ENCODE results near the gene CCDC68.
"Not testable (repeated sequence)": the region's sequence is repeated elsewhere in the genome, so short reads cannot be mapped to it uniquely, and the experiment has no call there.

Gene CCDC68

GRCh38 chr18:54878159-54878622 is 81.1 kb downstream of the CCDC68 start:
- no peak for DNase-seq (ENCODE audit: low read depth in 1 of 2, low spot score in 1 of 2)

- no peak for DNase-seq (ENCODE audit: low read depth in 1 of 2, low spot score in 1 of 2)
Measured at GRCh38 chr18:54877076-54877475, 82.2 kb downstream of the CCDC68 start.

GRCh38 chr18:54875063-54875462 is 84.2 kb downstream of the CCDC68 start:
- DNase-seq (ENCODE audit: low read depth in 1 of 2, low spot score in 1 of 2) = no peak

GRCh38 chr18:54873884-54874255 is 85.4 kb downstream of the CCDC68 start:
- DNase-seq (ENCODE audit: low read depth in 1 of 2, low spot score in 1 of 2) = no peak

GRCh38 chr18:54872681-54873080 is 86.6 kb downstream of the CCDC68 start:
- DNase-seq (ENCODE audit: low read depth in 1 of 2, low spot score in 1 of 2) = no peak

GRCh38 chr18:54871231-54871630 is 88.0 kb downstream of the CCDC68 start:
- no peak for DNase-seq (ENCODE audit: low read depth in 1 of 2, low spot score in 1 of 2)

- DNase-seq (ENCODE audit: low read depth in 1 of 2, low spot score in 1 of 2) = no peak
Measured at GRCh38 chr18:54867131-54867530, 92.1 kb downstream of the CCDC68 start.

- no peak for DNase-seq (ENCODE audit: low read depth in 1 of 2, low spot score in 1 of 2)
Measured at GRCh38 chr18:54860941-54861340, 98.3 kb downstream of the CCDC68 start.

- no peak for DNase-seq (ENCODE audit: low read depth in 1 of 2, low spot score in 1 of 2)
Measured at GRCh38 chr18:54859667-54860421, 99.4 kb downstream of the CCDC68 start.

GRCh38 chr18:54857499-54857898 is 101.8 kb downstream of the CCDC68 start:
- DNase-seq (ENCODE audit: low read depth in 1 of 2, low spot score in 1 of 2) = no peak

GRCh38 chr18:54856105-54856646 is 103.1 kb downstream of the CCDC68 start:
- no peak for DNase-seq (ENCODE audit: low read depth in 1 of 2, low spot score in 1 of 2)

- not testable (repeated sequence) for DNase-seq (ENCODE audit: low read depth in 1 of 2, low spot score in 1 of 2)
Measured at GRCh38 chr18:54855050-54855449, 104.2 kb downstream of the CCDC68 start.

- DNase-seq (ENCODE audit: low read depth in 1 of 2, low spot score in 1 of 2) = no peak
Measured at GRCh38 chr18:54852780-54853675, 106.2 kb downstream of the CCDC68 start.
